Left ventricle myocardium inferior (tissue), 1 donor: Measurements from ENCODE around the gene SLC44A5. TPM values are rescaled to one million over a fixed set of nuclear protein-coding genes. Genes with fewer than 3 reads are reported as not detected.

Experiments used
- DNase-seq: peaks from one replicate; pipeline ENCODE4 v3.0.0-alpha.2; 2020
- H3K27ac ChIP-seq: fragments of 200-600 bp; replicated peaks from 2 replicates; pipeline ENCODE4 v1.8.0; 2021
- H3K27me3 ChIP-seq: fragments of 200-600 bp; 2 replicates; pipeline ENCODE4 v1.8.0; 2021; ENCODE audit warnings: low read depth
- H3K36me3 ChIP-seq: fragments of 200-600 bp; 2 replicates; pipeline ENCODE4 v1.8.0; 2021
- H3K4me1 ChIP-seq: fragments of 200-600 bp; 2 replicates; pipeline ENCODE4 v1.8.0; 2021
- H3K4me3 ChIP-seq: fragments of 200-600 bp; 2 replicates; pipeline ENCODE4 v1.8.0; 2021; ENCODE audit warnings: mild to moderate bottlenecking, moderate library complexity
- H3K9me3 ChIP-seq: fragments of 200-600 bp; replicated peaks from 2 replicates; pipeline ENCODE4 v1.8.0; 2021
- CTCF ChIP-seq: fragments of 200-600 bp; IDR thresholded peaks from 2 replicates; pipeline ENCODE4 v1.8.0; 2021; ENCODE audit warnings: antibody characterized with exemption, mild to moderate bottlenecking, borderline replicate concordance
- intact Hi-C: fragments of 100-400 bp; cut with micrococcal nuclease; formaldehyde crosslinking; loops from one replicate; pipeline ENCODE4 v1.11.0; 2022
- total RNA-seq: library from RNA; stranded (reverse); fragmentation: NEBNext Ultra II Directional; extraction: Animal tissue kit (Norgen Biotek cat#: 25700); gene quantifications from one replicate; pipeline ENCODE4 v1.2.1, GENCODE V29; 2021
- donor health status: DM: no; HTN: yes; CAD: no; lungs with severe emphysema.

Gene SLC44A5
- total RNA-seq, 1 donor from 2014 or later = 0.58 TPM

- intact Hi-C loops = no loop called here
- no peak for DNase-seq
- no peak for TF ChIP-seq CTCF
- Histone ChIP-seq H3K9me3 (no peaks in the 10 kb centered on the region), H3K27ac (no peak overlapping the region), H3K36me3 (no peaks in the 10 kb centered on the region), H3K4me1 (peaks cover 4% of the 10 kb centered on the region), H3K4me3 (no peak overlapping the region), H3K27me3 (no peaks in the 10 kb centered on the region)
These were observed 89.9 kb downstream of the SLC44A5 start for GRCh38 chr1:75520862-75521475.

GRCh38 chr1:75519651-75520427, 91.1 kb downstream of the SLC44A5 start:
- DNase-seq = no peak
- intact Hi-C loops = no loop called here
- H3K27me3 ChIP-seq = no peaks in the 10 kb centered on the region
- H3K4me3 ChIP-seq = no peak overlapping the region
- peaks cover 4% of the 10 kb centered on the region for H3K4me1 ChIP-seq
- no peak for TF ChIP-seq CTCF
- no peaks in the 10 kb centered on the region for H3K36me3 ChIP-seq
- no peak overlapping the region for H3K27ac ChIP-seq
- no peaks in the 10 kb centered on the region for H3K9me3 ChIP-seq

GRCh38 chr1:75518686-75519085, 92.2 kb downstream of the SLC44A5 start:
- Histone ChIP-seq H3K27me3 (no peaks in the 10 kb centered on the region), H3K9me3 (no peaks in the 10 kb centered on the region), H3K4me3 (no peak overlapping the region), H3K36me3 (no peaks in the 10 kb centered on the region), H3K27ac (no peak overlapping the region), H3K4me1 (peaks cover 4% of the 10 kb centered on the region)
- intact Hi-C loops = no loop called here
- no peak for DNase-seq
- no peak for TF ChIP-seq CTCF

GRCh38 chr1:75514270-75514669, 96.6 kb downstream of the SLC44A5 start:
- Histone ChIP-seq H3K4me3 (no peak overlapping the region), H3K36me3 (no peaks in the 10 kb centered on the region), H3K4me1 (no peaks in the 10 kb centered on the region), H3K27me3 (no peaks in the 10 kb centered on the region), H3K9me3 (no peaks in the 10 kb centered on the region), H3K27ac (no peak overlapping the region)
- TF ChIP-seq CTCF = no peak
- no peak for DNase-seq
- intact Hi-C loops = no loop called here

- H3K4me1 ChIP-seq = no peaks in the 10 kb centered on the region
- H3K9me3 ChIP-seq = no peaks in the 10 kb centered on the region
- no peak for DNase-seq
- intact Hi-C loops = no loop called here
- TF ChIP-seq CTCF = no peak
- H3K27ac ChIP-seq = no peak overlapping the region
- H3K36me3 ChIP-seq = no peaks in the 10 kb centered on the region
- no peaks in the 10 kb centered on the region for H3K27me3 ChIP-seq
- no peak overlapping the region for H3K4me3 ChIP-seq
These were observed 103.9 kb downstream of the SLC44A5 start for GRCh38 chr1:75506976-75507375.
